Epithelial cell of prostate (primary cell): ENCODE results near the gene IDH3B.
"Not testable (repeated sequence)": the region's sequence is repeated elsewhere in the genome, so short reads cannot be mapped to it uniquely, and the experiment has no call there.

Source experiments
- DNase-seq: peaks from one replicate; pipeline ENCODE4 v3.0.0-alpha.2; 2011; ENCODE audit warnings: low read depth, low spot score
- H3K27ac ChIP-seq: fragments of 450-650 bp; 2 replicates; pipeline ENCODE4 v1.5.1; 2017; ENCODE audit warnings: mild to moderate bottlenecking

The IDH3B gene

GRCh38 chr20:2663887-2664719, at the start of gene IDH3B:
IDH3B (minus strand) TSS chr20:2664216; CDS start chr20:2664188, 28 bp downstream.
- H3K27ac ChIP-seq, result peak within 1 kb of the TSS; percentile 84
- peak; percentile 73 for DNase-seq

DNA sequence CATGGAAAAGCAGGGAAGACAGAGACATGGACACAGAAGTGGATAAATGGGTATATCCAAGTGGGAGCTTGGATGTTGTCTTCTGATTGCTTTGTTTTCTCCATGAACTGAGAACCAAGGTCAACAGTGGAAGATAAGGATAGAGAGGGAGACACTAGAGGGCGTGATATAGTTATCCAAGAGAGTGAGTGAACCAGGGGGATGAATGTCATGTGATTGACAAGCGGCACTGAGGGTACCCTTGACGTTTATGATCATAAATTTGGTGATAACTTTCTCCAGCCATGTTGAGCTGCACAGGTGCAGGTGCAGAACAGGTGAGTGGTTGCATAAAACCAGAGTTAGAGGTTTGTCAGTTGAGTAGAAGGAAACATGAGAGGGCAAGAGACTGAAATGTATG, 49.3 kb upstream of the IDH3B start:
- DNase-seq, result no peak
- H3K27ac ChIP-seq, result no peak overlapping the region

- no peak overlapping the region for H3K27ac ChIP-seq
- no peak for DNase-seq
Observed at GRCh38 chr20:2709205-2709981, 45.4 kb upstream of the IDH3B start.

DNA sequence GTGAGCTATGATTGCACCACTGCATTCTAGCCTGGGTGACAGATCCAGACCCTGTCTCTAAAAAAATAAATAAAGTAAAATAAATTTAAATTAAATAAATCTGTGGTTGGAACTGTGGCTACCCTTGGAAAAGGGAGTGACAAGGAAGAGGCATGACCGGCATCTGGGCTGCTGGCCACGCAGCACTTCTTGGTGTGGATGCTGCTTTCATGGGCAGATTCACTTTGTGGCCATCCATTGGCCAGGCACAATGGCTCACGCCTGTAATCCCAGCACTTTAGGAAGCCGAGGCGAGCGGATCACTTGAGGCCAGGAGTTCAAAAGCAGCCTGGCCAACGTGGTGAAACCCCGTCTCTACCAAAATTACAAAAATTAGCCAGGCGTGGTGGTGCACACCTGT, 44.6 kb upstream of the IDH3B start:
- no peak for DNase-seq
- no peak overlapping the region for H3K27ac ChIP-seq

DNA sequence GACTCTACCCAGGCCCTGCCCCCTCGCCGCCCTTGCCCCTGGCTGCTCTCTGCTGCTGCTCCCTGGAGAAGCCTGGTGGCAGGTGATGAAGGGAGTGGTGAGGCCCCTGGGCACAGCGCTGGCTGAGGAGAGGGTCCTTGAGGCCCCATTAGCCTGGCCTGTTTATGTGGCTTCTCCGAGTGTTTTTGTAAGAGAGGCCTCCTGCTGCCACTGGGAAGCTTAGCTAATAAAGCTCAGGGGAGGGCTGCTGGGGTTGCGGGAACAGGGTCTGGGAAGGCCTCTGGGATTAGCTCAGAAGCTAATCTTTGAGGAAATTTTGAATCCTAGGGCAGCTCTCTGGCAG, 44.0 kb upstream of the IDH3B start:
- no peak for DNase-seq

DNA sequence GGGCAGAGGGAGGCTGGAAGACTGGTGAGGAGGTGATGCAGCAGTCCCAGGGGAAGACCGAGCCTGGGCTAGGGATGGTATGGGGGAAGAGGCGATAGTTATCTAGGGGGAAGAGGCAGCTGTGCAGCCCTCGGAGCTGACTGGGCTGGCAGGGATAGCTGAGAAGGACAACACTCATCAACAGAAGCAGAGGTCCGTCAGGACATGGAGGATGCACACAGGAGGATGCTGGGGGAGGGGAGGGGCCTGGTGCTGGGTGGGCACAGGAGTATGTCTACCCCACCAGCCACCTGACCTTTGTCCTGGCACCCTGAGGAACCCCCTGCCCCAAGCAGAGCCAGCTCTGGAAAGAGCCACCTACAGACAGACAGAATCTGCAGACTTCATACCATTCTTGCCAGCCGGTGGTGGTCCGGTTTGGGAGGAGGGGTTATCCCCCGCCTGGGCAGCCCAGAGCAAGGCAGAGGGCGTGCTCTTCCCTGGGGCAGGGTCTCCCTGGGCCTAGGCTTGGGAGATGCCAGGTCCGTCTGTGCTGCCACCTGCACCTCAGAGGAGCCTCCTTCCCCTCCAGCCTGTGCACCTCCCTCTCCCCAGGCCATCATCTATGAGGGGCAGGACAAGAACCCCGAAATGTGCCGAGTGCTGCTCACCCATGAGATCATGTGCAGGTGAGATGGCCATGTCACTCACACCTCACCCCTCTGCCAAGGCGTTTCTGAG, 43.5 kb upstream of the IDH3B start:
- no peak overlapping the region for H3K27ac ChIP-seq
- DNase-seq, result no peak

More for the DNA sequence above, 44.0 kb upstream of the IDH3B start:
- H3K27ac ChIP-seq, result no peak overlapping the region

DNA sequence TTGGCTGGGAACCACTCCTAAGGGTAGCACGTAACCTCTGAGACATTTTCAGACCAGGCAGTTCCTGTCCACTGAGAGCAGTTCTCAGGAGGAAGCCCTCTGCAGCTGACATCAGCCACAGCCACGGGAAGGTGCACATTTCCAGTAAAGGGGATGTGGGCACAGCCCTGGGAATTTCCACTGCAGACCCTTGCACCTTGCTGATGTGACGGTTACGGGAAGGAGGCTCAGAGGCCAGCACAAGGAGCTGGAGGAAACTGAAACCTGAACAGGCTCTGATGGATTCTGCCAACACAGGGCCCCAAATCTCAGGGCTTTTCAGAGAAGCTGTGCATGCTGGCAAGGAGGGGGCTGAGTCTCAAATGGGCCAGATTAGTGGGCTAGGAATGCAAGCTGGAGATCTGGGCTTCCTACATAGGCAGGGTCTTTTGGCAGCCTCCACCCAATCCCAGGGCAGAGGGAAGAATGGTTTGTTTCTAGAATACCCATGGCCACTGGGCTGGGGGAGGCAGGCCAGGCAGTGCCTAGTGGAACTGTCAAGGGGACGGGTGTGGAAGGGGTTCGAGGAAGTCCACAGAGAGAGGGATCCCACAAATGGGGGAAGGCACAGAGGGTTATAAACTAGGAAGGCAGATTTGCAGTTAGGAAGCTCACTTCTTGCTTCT, 42.8 kb upstream of the IDH3B start:
- no peak for DNase-seq
- H3K27ac ChIP-seq, result no peak overlapping the region

GRCh38 chr20:2705931-2706645, 42.1 kb upstream of the IDH3B start:
- no peak overlapping the region for H3K27ac ChIP-seq
- DNase-seq, result no peak

- no peak for DNase-seq
Observed at GRCh38 chr20:2703716-2704475, 39.9 kb upstream of the IDH3B start.

GRCh38 chr20:2701671-2702081, 37.7 kb upstream of the IDH3B start:
- no peak overlapping the region for H3K27ac ChIP-seq
- no peak for DNase-seq

More at GRCh38 chr20:2703716-2704475, 39.9 kb upstream of the IDH3B start:
- no peak overlapping the region for H3K27ac ChIP-seq

- no peak for DNase-seq
- no peak overlapping the region for H3K27ac ChIP-seq
Observed at GRCh38 chr20:2700913-2701620, 37.1 kb upstream of the IDH3B start.

- no peak for DNase-seq
- H3K27ac ChIP-seq, result no peak overlapping the region
Observed at GRCh38 chr20:2699775-2700413, 35.9 kb upstream of the IDH3B start.

DNA sequence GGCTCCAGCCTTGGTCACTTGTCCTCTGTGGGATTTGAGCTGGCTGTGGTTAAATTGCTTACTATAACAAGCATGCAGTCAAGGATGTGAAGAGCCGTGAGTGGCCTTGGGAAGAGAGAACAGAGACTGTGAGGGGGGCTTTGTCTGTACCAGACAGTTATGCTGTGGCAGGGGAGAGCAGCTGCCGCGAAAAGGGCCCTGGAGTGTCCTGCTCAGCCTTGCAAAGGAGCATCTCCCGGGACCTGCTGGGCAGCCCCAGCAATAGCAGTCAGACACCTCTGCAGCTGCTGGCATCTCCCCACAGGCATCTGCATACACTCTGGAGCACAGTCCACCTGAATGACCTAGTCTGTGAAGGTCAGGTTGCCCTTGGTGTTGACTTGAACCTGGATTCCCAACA, 34.9 kb upstream of the IDH3B start:
- no peak overlapping the region for H3K27ac ChIP-seq
- no peak for DNase-seq

- H3K27ac ChIP-seq, result no peak overlapping the region
- DNase-seq, result no peak
Observed at GRCh38 chr20:2698186-2698817, 34.3 kb upstream of the IDH3B start.

DNA sequence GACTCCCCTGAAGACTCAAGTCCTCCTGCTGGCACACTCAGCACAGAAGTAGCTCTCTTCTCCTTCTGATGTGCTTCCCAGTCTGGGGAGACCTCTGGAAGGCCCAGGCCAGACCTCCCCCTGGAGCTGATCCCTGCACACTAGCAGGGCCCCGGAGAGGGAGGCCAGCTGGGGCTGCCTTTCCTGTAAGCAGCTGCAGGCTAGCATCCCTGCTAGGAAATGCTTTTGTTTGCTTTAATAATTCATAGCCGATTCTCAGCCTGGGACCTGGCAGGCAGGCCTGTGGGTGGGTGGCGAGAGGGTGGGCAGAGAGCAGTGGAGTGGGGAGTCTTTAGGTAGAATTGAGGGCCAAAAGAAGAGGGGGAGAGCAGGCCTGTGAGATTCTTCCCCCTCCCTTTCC, 33.8 kb upstream of the IDH3B start:
- H3K27ac ChIP-seq, result no peak overlapping the region
- no peak for DNase-seq

DNA sequence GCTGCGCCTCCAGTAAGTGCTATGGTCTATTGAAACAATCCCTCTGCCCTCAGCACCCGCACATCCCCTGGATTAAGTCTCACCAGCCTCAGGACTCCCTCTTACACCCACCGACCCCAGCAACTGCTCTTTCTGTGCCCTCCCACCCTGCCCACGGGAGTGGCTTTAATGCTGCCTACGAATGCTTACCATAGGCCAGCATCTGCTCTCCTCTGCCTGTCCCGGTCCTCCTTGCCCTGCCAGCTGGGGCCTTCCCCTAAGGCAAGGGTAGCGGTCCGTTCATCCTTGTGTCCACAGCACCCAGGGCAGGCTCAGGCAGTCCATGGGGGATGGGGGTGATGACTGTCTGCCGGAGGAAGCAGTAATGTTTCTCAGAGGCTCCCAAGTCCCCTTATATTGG, 32.6 kb upstream of the IDH3B start:
- no peak overlapping the region for H3K27ac ChIP-seq
- no peak for DNase-seq

DNA sequence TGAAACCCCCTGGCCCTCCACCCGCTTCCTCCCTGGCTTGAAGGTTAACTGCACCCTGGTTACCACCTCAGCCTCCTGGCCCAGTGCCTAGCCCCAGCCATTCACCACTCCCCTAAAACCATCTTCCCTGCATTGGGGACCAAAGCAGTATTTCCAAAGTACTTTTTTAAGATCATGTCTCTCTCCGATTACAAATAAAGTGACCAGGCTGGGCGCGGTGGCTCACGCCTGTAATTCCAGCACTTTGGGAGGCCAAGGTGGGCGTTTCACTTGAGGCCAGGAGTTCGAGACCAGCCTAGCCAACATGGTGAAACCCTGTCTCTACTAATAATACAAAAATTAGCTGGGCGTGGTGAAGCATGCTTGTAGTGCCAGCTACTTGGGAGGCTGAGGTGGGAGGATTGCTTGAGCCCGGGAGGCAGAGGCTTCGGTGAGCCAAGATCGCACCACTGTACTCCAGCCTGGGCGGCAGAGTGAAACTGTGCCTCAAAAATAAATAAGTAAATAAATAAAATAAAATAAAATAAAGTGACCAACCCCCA, 32.0 kb upstream of the IDH3B start:
- not testable (repeated sequence) for H3K27ac ChIP-seq, DNase-seq
